ENCODE data around the gene RSPH3.

- TF ChIP-seq, protein P1, sequence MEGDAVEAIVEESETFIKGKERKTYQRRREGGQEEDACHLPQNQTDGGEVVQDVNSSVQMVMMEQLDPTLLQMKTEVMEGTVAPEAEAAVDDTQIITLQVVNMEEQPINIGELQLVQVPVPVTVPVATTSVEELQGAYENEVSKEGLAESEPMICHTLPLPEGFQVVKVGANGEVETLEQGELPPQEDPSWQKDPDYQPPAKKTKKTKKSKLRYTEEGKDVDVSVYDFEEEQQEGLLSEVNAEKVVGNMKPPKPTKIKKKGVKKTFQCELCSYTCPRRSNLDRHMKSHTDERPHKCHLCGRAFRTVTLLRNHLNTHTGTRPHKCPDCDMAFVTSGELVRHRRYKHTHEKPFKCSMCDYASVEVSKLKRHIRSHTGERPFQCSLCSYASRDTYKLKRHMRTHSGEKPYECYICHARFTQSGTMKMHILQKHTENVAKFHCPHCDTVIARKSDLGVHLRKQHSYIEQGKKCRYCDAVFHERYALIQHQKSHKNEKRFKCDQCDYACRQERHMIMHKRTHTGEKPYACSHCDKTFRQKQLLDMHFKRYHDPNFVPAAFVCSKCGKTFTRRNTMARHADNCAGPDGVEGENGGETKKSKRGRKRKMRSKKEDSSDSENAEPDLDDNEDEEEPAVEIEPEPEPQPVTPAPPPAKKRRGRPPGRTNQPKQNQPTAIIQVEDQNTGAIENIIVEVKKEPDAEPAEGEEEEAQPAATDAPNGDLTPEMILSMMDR (conservative IDR thresholded peaks at IDR 0.05), result 0 out of 2 replicates have a peak, but pooled peaks have one; percentile 5
- peak; percentile 48; the same call in 1 of the 2 replicates for TF ChIP-seq ZFX (IDR thresholded peaks at IDR 0.05)
Measured at GRCh38 chr6:158999666-159000403, at the start of gene RSPH3.

Data from C4-2B (cell line).